Measurements from ENCODE around the gene RFTN1.

GRCh38 chr3:16415911-16416476, 97.5 kb downstream of the RFTN1 start:
- TF ChIP-seq CTCF (IDR thresholded peaks at IDR 0.05) (no peak), POLR2A (IDR thresholded peaks at IDR 0.05) (no peak), EP300 (IDR thresholded peaks at IDR 0.05) (no peak)

Measured in suprapubic skin (tissue), 3 donors.